Gastroesophageal sphincter (tissue), 3 donors: ENCODE data around the gene OR10T2.
"Not testable (repeated sequence)": the region's sequence is repeated elsewhere in the genome, so short reads cannot be mapped to it uniquely, and the experiment has no call there.

Experiments
- CTCF ChIP-seq, 4 experiments: fragments of 200-600 bp in 2 of 4; fragments of 450-650 bp in 2 of 4; sonication (generic) in 1 of 4; IDR thresholded peaks; one replicate each; pipeline ENCODE4 v1.5.1; 2017 to 2019; ENCODE audit warnings: antibody characterized with exemption in 4 of 4, mild to moderate bottlenecking in 2 of 4, moderate library complexity in 2 of 4
- EP300 ChIP-seq: sonication (generic); formaldehyde crosslinking; IDR thresholded peaks from one replicate; pipeline ENCODE4 v1.6.1; 2017; ENCODE audit warnings: antibody characterized with exemption, mild to moderate bottlenecking
- POLR2A ChIP-seq, 2 donors: fragments of 450-650 bp; IDR thresholded peaks; one replicate each; pipeline ENCODE4 v1.6.1; 2017; ENCODE audit warnings: antibody characterized with exemption in 2 of 2, mild to moderate bottlenecking in 2 of 2, moderate library complexity in 1 of 2
- POLR2AphosphoS5 ChIP-seq: sonication (generic); formaldehyde crosslinking; IDR thresholded peaks from one replicate; pipeline ENCODE4 v1.6.1; 2017; ENCODE audit warnings: antibody characterized with exemption

- TF ChIP-seq POLR2AphosphoS5; CTCF (IDR thresholded peaks at IDR 0.05); POLR2A (IDR thresholded peaks at IDR 0.05); EP300: not testable (repeated sequence)
These were observed 50.3 kb downstream of the OR10T2 start for GRCh38 chr1:158348946-158349345.
